ENCODE data around the gene WIPF2.

The WIPF2 gene

DNA sequence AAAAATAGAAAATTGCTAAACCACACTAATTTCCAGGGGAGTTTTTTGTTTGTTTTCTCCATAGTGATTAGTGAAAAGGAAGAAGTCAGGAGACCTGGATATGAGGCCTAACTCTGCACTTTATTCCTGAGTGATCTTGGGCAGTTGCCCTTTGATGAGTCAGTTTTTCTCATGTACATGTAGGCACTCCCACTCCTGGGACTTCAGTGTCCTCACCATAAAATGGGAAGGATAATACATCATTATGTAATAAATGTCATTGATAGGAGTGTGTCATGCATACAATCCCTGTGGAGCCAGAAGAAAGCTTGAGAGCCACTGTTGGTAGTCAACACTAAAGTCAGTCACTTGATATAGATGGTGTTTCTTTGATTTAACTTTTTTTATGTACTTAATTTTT, 32.5 kb downstream of the WIPF2 start (continued):
- no peak for TF ChIP-seq ZNF146 (tag by site-specific recombination; IDR thresholded peaks at IDR 0.05)
- TF ChIP-seq, protein P1, sequence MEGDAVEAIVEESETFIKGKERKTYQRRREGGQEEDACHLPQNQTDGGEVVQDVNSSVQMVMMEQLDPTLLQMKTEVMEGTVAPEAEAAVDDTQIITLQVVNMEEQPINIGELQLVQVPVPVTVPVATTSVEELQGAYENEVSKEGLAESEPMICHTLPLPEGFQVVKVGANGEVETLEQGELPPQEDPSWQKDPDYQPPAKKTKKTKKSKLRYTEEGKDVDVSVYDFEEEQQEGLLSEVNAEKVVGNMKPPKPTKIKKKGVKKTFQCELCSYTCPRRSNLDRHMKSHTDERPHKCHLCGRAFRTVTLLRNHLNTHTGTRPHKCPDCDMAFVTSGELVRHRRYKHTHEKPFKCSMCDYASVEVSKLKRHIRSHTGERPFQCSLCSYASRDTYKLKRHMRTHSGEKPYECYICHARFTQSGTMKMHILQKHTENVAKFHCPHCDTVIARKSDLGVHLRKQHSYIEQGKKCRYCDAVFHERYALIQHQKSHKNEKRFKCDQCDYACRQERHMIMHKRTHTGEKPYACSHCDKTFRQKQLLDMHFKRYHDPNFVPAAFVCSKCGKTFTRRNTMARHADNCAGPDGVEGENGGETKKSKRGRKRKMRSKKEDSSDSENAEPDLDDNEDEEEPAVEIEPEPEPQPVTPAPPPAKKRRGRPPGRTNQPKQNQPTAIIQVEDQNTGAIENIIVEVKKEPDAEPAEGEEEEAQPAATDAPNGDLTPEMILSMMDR (tag by site-specific recombination; IDR thresholded peaks at IDR 0.05) = no peak
- no peak for TF ChIP-seq ZNF785 (tag by site-specific recombination; IDR thresholded peaks at IDR 0.05)
- no peak for TF ChIP-seq SALL2 (tag by site-specific recombination; IDR thresholded peaks at IDR 0.05; ENCODE audit: borderline replicate concordance)
- 0 out of 2 replicates have a peak, but pooled peaks have one; percentile 67 for TF ChIP-seq HOXD13 (CRISPR knock-in tag; IDR thresholded peaks at IDR 0.05; ENCODE audit: borderline replicate concordance)
- TF ChIP-seq, protein P2, sequence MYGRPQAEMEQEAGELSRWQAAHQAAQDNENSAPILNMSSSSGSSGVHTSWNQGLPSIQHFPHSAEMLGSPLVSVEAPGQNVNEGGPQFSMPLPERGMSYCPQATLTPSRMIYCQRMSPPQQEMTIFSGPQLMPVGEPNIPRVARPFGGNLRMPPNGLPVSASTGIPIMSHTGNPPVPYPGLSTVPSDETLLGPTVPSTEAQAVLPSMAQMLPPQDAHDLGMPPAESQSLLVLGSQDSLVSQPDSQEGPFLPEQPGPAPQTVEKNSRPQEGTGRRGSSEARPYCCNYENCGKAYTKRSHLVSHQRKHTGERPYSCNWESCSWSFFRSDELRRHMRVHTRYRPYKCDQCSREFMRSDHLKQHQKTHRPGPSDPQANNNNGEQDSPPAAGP (tag by site-specific recombination; IDR thresholded peaks at IDR 0.05) = peak; percentile 82
- TF ChIP-seq, protein P3, sequence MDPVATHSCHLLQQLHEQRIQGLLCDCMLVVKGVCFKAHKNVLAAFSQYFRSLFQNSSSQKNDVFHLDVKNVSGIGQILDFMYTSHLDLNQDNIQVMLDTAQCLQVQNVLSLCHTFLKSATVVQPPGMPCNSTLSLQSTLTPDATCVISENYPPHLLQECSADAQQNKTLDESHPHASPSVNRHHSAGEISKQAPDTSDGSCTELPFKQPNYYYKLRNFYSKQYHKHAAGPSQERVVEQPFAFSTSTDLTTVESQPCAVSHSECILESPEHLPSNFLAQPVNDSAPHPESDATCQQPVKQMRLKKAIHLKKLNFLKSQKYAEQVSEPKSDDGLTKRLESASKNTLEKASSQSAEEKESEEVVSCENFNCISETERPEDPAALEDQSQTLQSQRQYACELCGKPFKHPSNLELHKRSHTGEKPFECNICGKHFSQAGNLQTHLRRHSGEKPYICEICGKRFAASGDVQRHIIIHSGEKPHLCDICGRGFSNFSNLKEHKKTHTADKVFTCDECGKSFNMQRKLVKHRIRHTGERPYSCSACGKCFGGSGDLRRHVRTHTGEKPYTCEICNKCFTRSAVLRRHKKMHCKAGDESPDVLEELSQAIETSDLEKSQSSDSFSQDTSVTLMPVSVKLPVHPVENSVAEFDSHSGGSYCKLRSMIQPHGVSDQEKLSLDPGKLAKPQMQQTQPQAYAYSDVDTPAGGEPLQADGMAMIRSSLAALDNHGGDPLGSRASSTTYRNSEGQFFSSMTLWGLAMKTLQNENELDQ (tag by site-specific recombination; IDR thresholded peaks at IDR 0.05; ENCODE audit: low read depth) = no peak
- no peak for TF ChIP-seq ZNF548 (tag by site-specific recombination; IDR thresholded peaks at IDR 0.05)
- TF ChIP-seq ZBTB1 (tag by site-specific recombination; IDR thresholded peaks at IDR 0.05) = no peak
- no peak for TF ChIP-seq YY1 (tag by site-specific recombination; IDR thresholded peaks at IDR 0.05)
- no peak for TF ChIP-seq ZNF416 (tag by site-specific recombination; IDR thresholded peaks at IDR 0.05)
- TF ChIP-seq ZNF155 (tag by site-specific recombination; IDR thresholded peaks at IDR 0.05) = no peak
- no peak for TF ChIP-seq ZNF830 (tag by site-specific recombination; IDR thresholded peaks at IDR 0.05; ENCODE audit: low read depth)
- TF ChIP-seq, protein P4, sequence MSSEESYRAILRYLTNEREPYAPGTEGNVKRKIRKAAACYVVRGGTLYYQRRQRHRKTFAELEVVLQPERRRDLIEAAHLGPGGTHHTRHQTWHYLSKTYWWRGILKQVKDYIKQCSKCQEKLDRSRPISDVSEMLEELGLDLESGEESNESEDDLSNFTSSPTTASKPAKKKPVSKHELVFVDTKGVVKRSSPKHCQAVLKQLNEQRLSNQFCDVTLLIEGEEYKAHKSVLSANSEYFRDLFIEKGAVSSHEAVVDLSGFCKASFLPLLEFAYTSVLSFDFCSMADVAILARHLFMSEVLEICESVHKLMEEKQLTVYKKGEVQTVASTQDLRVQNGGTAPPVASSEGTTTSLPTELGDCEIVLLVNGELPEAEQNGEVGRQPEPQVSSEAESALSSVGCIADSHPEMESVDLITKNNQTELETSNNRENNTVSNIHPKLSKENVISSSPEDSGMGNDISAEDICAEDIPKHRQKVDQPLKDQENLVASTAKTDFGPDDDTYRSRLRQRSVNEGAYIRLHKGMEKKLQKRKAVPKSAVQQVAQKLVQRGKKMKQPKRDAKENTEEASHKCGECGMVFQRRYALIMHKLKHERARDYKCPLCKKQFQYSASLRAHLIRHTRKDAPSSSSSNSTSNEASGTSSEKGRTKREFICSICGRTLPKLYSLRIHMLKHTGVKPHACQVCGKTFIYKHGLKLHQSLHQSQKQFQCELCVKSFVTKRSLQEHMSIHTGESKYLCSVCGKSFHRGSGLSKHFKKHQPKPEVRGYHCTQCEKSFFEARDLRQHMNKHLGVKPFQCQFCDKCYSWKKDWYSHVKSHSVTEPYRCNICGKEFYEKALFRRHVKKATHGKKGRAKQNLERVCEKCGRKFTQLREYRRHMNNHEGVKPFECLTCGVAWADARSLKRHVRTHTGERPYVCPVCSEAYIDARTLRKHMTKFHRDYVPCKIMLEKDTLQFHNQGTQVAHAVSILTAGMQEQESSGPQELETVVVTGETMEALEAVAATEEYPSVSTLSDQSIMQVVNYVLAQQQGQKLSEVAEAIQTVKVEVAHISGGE (tag by site-specific recombination; conservative IDR thresholded peaks at IDR 0.05; ENCODE audit: low read depth) = no peak
- peak; percentile 96 for TF ChIP-seq ZEB2 (tag by site-specific recombination; IDR thresholded peaks at IDR 0.05)
- TF ChIP-seq RBAK (tag by site-specific recombination; IDR thresholded peaks at IDR 0.05) = no peak
- TF ChIP-seq ZSCAN23 (tag by site-specific recombination; IDR thresholded peaks at IDR 0.05) = peak; percentile 70; the same call in 1 of the 2 replicates
- TF ChIP-seq, protein P5, sequence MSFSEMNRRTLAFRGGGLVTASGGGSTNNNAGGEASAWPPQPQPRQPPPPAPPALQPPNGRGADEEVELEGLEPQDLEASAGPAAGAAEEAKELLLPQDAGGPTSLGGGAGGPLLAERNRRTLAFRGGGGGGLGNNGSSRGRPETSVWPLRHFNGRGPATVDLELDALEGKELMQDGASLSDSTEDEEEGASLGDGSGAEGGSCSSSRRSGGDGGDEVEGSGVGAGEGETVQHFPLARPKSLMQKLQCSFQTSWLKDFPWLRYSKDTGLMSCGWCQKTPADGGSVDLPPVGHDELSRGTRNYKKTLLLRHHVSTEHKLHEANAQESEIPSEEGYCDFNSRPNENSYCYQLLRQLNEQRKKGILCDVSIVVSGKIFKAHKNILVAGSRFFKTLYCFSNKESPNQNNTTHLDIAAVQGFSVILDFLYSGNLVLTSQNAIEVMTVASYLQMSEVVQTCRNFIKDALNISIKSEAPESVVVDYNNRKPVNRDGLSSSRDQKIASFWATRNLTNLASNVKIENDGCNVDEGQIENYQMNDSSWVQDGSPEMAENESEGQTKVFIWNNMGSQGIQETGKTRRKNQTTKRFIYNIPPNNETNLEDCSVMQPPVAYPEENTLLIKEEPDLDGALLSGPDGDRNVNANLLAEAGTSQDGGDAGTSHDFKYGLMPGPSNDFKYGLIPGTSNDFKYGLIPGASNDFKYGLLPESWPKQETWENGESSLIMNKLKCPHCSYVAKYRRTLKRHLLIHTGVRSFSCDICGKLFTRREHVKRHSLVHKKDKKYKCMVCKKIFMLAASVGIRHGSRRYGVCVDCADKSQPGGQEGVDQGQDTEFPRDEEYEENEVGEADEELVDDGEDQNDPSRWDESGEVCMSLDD (tag by site-specific recombination; IDR thresholded peaks at IDR 0.05) = no peak
- TF ChIP-seq ZNF621 (tag by site-specific recombination; IDR thresholded peaks at IDR 0.05) = no peak
- TF ChIP-seq ZNF76 (tag by site-specific recombination; IDR thresholded peaks at IDR 0.05; ENCODE audit: borderline replicate concordance, low read depth) = no peak
- TF ChIP-seq ZNF549 (tag by site-specific recombination; IDR thresholded peaks at IDR 0.05) = no peak
- no peak for TF ChIP-seq ZNF514 (tag by site-specific recombination; IDR thresholded peaks at IDR 0.05)
- TF ChIP-seq ZNF2 (tag by site-specific recombination; IDR thresholded peaks at IDR 0.05) = no peak
- TF ChIP-seq ZNF24 (tag by site-specific recombination; IDR thresholded peaks at IDR 0.05) = 0 out of 2 replicates have a peak, but pooled peaks have one; percentile 70
- no peak for TF ChIP-seq HOXC10 (CRISPR knock-in tag; IDR thresholded peaks at IDR 0.05)
- peak; percentile 72 for TF ChIP-seq PRDM1 (tag by site-specific recombination; IDR thresholded peaks at IDR 0.05)
- TF ChIP-seq TRIM28 (IDR thresholded peaks at IDR 0.05; ENCODE audit: borderline replicate concordance, low read length) = peak; percentile 95
- no peak for TF ChIP-seq ZBTB21 (tag by site-specific recombination; IDR thresholded peaks at IDR 0.05)
- TF ChIP-seq ZNF248 (tag by site-specific recombination; IDR thresholded peaks at IDR 0.05) = no peak
- TF ChIP-seq WT1 (tag by site-specific recombination; IDR thresholded peaks at IDR 0.05) = peak; percentile 91
- TF ChIP-seq ZNF426 (tag by site-specific recombination; IDR thresholded peaks at IDR 0.05) = no peak
- peak; percentile 77 for TF ChIP-seq ZSCAN30 (tag by site-specific recombination; IDR thresholded peaks at IDR 0.05)
